NCI-H187 (cell line): ENCODE results near the gene KRTAP10-1.

Experiments used
- DNase-seq, 2 experiments: peaks; one replicate each; lab custom pipeline; 2025; lab: John Stamatoyannopoulos, UW

The KRTAP10-1 gene

GRCh38 chr21:44548381-44548780, 8.4 kb upstream of the KRTAP10-1 start:
- no peak for DNase-seq

GRCh38 chr21:44547656-44548331, 7.8 kb upstream of the KRTAP10-1 start:
- no peak for DNase-seq

- DNase-seq = no peak
These were observed 4.6 kb upstream of the KRTAP10-1 start for GRCh38 chr21:44544566-44544965.

GRCh38 chr21:44542716-44543115, 2.7 kb upstream of the KRTAP10-1 start:
- DNase-seq = no peak

- no peak for DNase-seq
These were observed 820 bp upstream of the KRTAP10-1 start for GRCh38 chr21:44540741-44541288.

- no peak for DNase-seq
These were observed 949 bp downstream of the KRTAP10-1 start for GRCh38 chr21:44539046-44539445.

- no peak for DNase-seq
These were observed 1.8 kb downstream of the KRTAP10-1 start for GRCh38 chr21:44537930-44538911.

- no peak for DNase-seq
These were observed 4.0 kb downstream of the KRTAP10-1 start for GRCh38 chr21:44535963-44536362.

GRCh38 chr21:44534688-44535087, 5.3 kb downstream of the KRTAP10-1 start:
- DNase-seq = no peak

GRCh38 chr21:44533891-44534627, 5.9 kb downstream of the KRTAP10-1 start:
- DNase-seq = no peak

- DNase-seq = no peak
These were observed 6.7 kb downstream of the KRTAP10-1 start for GRCh38 chr21:44533121-44533890.

GRCh38 chr21:44532712-44533111, 7.3 kb downstream of the KRTAP10-1 start:
- no peak for DNase-seq

- no peak for DNase-seq
These were observed 8.1 kb downstream of the KRTAP10-1 start for GRCh38 chr21:44531606-44532564.

- DNase-seq = no peak
These were observed 8.9 kb downstream of the KRTAP10-1 start for GRCh38 chr21:44530903-44531605.

- DNase-seq = no peak
These were observed 9.6 kb downstream of the KRTAP10-1 start for GRCh38 chr21:44530221-44530902.

- DNase-seq = no peak
These were observed 10.4 kb downstream of the KRTAP10-1 start for GRCh38 chr21:44529503-44530125.

- no peak for DNase-seq
These were observed 11.0 kb downstream of the KRTAP10-1 start for GRCh38 chr21:44529011-44529421.

GRCh38 chr21:44528634-44528995, 11.4 kb downstream of the KRTAP10-1 start:
- no peak for DNase-seq
